SU-DHL-6 (cell line): ENCODE data around the gene ARFGAP3.

Source experiments
- EZH2phosphoT487 ChIP-seq: fragments of 200-600 bp; sonication (generic), shearing (Covaris generic); conservative IDR thresholded peaks from 2 replicates; pipeline ENCODE4 v1.6.1; 2018; ENCODE audit warnings: mild to moderate bottlenecking, antibody characterized with exemption, low read length, moderate library complexity, mixed read lengths
- TF ChIP-seq, protein P1 (sequence below): fragments of 200-600 bp; sonication (generic); IDR thresholded peaks from one replicate; pipeline ENCODE4 v1.5.1; 2017; ENCODE audit warnings: antibody characterized with exemption, mild to moderate bottlenecking, low read length, moderate library complexity; ENCODE audit not compliant: insufficient read depth, poor library complexity, severe bottlenecking

DNA sequence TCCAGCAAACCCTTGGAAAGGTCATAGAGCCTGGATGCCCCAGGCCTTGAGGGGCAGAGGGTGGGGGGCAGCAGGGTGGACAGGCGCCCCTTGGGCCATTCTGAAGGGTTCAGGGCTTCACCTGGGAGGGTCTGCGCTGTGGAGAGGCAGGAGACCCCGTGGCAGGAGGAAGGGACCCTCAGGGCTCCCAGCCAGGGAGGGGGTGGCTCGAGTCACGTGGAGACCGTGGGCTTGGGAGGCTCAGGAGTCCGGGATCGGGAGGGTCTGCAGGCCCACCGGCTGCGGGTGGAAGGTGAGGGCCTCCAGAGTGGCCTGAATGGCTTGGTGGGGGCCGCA lies 87.9 kb downstream of the ARFGAP3 start:
- TF ChIP-seq, protein P1, sequence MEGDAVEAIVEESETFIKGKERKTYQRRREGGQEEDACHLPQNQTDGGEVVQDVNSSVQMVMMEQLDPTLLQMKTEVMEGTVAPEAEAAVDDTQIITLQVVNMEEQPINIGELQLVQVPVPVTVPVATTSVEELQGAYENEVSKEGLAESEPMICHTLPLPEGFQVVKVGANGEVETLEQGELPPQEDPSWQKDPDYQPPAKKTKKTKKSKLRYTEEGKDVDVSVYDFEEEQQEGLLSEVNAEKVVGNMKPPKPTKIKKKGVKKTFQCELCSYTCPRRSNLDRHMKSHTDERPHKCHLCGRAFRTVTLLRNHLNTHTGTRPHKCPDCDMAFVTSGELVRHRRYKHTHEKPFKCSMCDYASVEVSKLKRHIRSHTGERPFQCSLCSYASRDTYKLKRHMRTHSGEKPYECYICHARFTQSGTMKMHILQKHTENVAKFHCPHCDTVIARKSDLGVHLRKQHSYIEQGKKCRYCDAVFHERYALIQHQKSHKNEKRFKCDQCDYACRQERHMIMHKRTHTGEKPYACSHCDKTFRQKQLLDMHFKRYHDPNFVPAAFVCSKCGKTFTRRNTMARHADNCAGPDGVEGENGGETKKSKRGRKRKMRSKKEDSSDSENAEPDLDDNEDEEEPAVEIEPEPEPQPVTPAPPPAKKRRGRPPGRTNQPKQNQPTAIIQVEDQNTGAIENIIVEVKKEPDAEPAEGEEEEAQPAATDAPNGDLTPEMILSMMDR = no peak
- no peak for TF ChIP-seq EZH2phosphoT487
